Astrocyte (in vitro differentiated cells and primary cell): ENCODE measurements around the gene TREML2. TPM values are rescaled to one million over a fixed set of nuclear protein-coding genes. Genes with fewer than 3 reads are reported as not detected.

Source experiments
- DNase-seq: peaks from one replicate; pipeline ENCODE4 v3.0.0-alpha.2; 2010; ENCODE audit warnings: low read depth
- FAIRE-seq: peaks from 2 replicates; lab custom pipeline; 2011; peaks lifted over from hg19 to GRCh38; lab: Jason Lieb, UNC
- H2AFZ ChIP-seq: 2 replicates; pipeline ENCODE4 v1.6.0; 2012; ENCODE audit warnings: low read depth, low read length, inconsistent platforms
- H3K27ac ChIP-seq: 2 replicates; pipeline ENCODE4 v1.5.1; 2011; ENCODE audit warnings: low read depth, low read length, inconsistent platforms
- H3K27me3 ChIP-seq: 2 replicates; pipeline ENCODE4 v1.6.0; 2011; ENCODE audit warnings: low read length, inconsistent platforms; ENCODE audit not compliant: insufficient read depth
- H3K36me3 ChIP-seq: 2 replicates; pipeline ENCODE4 v1.5.1; 2011; ENCODE audit warnings: low read length, inconsistent platforms; ENCODE audit not compliant: insufficient read depth
- H3K4me1 ChIP-seq: 2 replicates; pipeline ENCODE4 v1.5.1; 2011; ENCODE audit warnings: low read length, inconsistent platforms; ENCODE audit not compliant: insufficient read depth
- H3K4me2 ChIP-seq: 2 replicates; pipeline ENCODE4 v1.6.0; 2012; ENCODE audit warnings: low read length, inconsistent platforms
- H3K4me3 ChIP-seq: 2 replicates; pipeline ENCODE4 v1.5.1; 2011; ENCODE audit warnings: low read depth, mild to moderate bottlenecking, low read length, inconsistent platforms; ENCODE audit not compliant: insufficient read depth
- H3K79me2 ChIP-seq: 2 replicates; pipeline ENCODE4 v1.6.0; 2012; ENCODE audit warnings: mild to moderate bottlenecking, low read length, inconsistent platforms; ENCODE audit not compliant: insufficient read depth
- H3K9ac ChIP-seq: 2 replicates; pipeline ENCODE4 v1.6.0; 2012; ENCODE audit warnings: mild to moderate bottlenecking, low read length, inconsistent platforms
- H3K9me3 ChIP-seq: 2 replicates; pipeline ENCODE4 v1.5.1; 2012; ENCODE audit warnings: low read depth, mild to moderate bottlenecking, low read length, inconsistent platforms; ENCODE audit not compliant: insufficient read depth
- H4K20me1 ChIP-seq: 2 replicates; pipeline ENCODE4 v1.6.0; 2012; ENCODE audit warnings: low read length, inconsistent platforms; ENCODE audit not compliant: insufficient read depth
- H3K27ac Mint-ChIP-seq: one replicate; pipeline ENCODE4 v1.8.0; 2021; ENCODE audit warnings: mild to moderate bottlenecking, mixed read lengths; ENCODE audit not compliant: unreplicated experiment
- H3K27me3 Mint-ChIP-seq: one replicate; pipeline ENCODE4 v1.8.0; 2021; ENCODE audit warnings: low read depth, mixed read lengths; ENCODE audit not compliant: unreplicated experiment
- H3K36me3 Mint-ChIP-seq: one replicate; pipeline ENCODE4 v1.8.0; 2021; ENCODE audit warnings: low read depth, mixed read lengths; ENCODE audit not compliant: unreplicated experiment
- H3K4me1 Mint-ChIP-seq: one replicate; pipeline ENCODE4 v1.8.0; 2021; ENCODE audit warnings: low read depth, mixed read lengths; ENCODE audit not compliant: unreplicated experiment
- H3K4me3 Mint-ChIP-seq: one replicate; pipeline ENCODE4 v1.8.0; 2021; ENCODE audit warnings: mild to moderate bottlenecking, moderate library complexity, mixed read lengths; ENCODE audit not compliant: unreplicated experiment
- H3K9me3 Mint-ChIP-seq: one replicate; pipeline ENCODE4 v1.8.0; 2021; ENCODE audit warnings: mild to moderate bottlenecking, mixed read lengths; ENCODE audit not compliant: unreplicated experiment
- EZH2 ChIP-seq: IDR thresholded peaks from 2 replicates; pipeline ENCODE4 v1.6.1; 2012; ENCODE audit warnings: mild to moderate bottlenecking, low read length, inconsistent platforms; ENCODE audit not compliant: insufficient read depth
- total RNA-seq: library from RNA; stranded (reverse); gene quantifications from 2 replicates; pipeline ENCODE4 v1.2.1, GENCODE V29; 2021
- TF ChIP-seq, protein P1 (sequence below): IDR thresholded peaks from 2 replicates; pipeline ENCODE4 v1.5.1; 2011; ENCODE audit warnings: low read depth, mild to moderate bottlenecking, inconsistent platforms, low read length, moderate library complexity; ENCODE audit not compliant: insufficient read depth

Gene TREML2
- total RNA-seq, 1 donor from 2014 or later: not detected

DNA sequence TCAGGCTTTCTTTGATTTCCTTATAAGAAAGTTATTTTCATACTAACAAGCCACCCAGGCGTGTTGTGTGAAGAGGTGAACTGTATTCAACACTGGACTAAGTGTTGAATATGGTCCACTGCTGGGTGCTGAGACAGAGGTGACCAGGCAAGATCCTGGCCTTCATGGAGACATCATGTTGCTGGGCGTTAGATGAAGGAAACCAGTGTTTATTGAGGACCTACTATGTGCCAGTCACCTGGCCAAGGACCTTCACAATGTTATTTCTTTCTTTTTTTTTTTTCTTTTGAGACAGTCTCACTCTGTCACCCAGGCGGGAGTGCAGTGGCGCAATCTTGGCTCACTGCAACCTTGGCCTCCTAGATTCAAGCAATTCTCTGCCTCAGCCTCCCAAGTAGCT lies 44.9 kb downstream of the TREML2 start:
- Mint-ChIP-seq H3K9me3 (peaks cover 5% of the 10 kb centered on the region), H3K4me3 (no peak overlapping the region), H3K27me3 (peaks cover 38% of the 10 kb centered on the region), H3K36me3 (peaks cover 3% of the 10 kb centered on the region), H3K27ac (no peak overlapping the region), H3K4me1 (peaks cover 4% of the 10 kb centered on the region)
- no peak overlapping the region for H2AFZ ChIP-seq
- H3K4me2 ChIP-seq: no peak overlapping the region
- no peaks in the 10 kb centered on the region for H3K27me3 ChIP-seq
- H3K36me3 ChIP-seq: no peaks in the 10 kb centered on the region
- H3K4me3 ChIP-seq: no peak overlapping the region
- no peak for TF ChIP-seq EZH2
- TF ChIP-seq, protein P1, sequence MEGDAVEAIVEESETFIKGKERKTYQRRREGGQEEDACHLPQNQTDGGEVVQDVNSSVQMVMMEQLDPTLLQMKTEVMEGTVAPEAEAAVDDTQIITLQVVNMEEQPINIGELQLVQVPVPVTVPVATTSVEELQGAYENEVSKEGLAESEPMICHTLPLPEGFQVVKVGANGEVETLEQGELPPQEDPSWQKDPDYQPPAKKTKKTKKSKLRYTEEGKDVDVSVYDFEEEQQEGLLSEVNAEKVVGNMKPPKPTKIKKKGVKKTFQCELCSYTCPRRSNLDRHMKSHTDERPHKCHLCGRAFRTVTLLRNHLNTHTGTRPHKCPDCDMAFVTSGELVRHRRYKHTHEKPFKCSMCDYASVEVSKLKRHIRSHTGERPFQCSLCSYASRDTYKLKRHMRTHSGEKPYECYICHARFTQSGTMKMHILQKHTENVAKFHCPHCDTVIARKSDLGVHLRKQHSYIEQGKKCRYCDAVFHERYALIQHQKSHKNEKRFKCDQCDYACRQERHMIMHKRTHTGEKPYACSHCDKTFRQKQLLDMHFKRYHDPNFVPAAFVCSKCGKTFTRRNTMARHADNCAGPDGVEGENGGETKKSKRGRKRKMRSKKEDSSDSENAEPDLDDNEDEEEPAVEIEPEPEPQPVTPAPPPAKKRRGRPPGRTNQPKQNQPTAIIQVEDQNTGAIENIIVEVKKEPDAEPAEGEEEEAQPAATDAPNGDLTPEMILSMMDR: no peak
- H3K4me1 ChIP-seq: no peaks in the 10 kb centered on the region
- H4K20me1 ChIP-seq: no peaks in the 10 kb centered on the region
- DNase-seq (no peak), FAIRE-seq (no peak)
- no peak overlapping the region for H3K27ac ChIP-seq
- no peak overlapping the region for H3K9ac ChIP-seq
- H3K9me3 ChIP-seq: no peaks in the 10 kb centered on the region
- H3K79me2 ChIP-seq: no peaks in the 10 kb centered on the region

DNA sequence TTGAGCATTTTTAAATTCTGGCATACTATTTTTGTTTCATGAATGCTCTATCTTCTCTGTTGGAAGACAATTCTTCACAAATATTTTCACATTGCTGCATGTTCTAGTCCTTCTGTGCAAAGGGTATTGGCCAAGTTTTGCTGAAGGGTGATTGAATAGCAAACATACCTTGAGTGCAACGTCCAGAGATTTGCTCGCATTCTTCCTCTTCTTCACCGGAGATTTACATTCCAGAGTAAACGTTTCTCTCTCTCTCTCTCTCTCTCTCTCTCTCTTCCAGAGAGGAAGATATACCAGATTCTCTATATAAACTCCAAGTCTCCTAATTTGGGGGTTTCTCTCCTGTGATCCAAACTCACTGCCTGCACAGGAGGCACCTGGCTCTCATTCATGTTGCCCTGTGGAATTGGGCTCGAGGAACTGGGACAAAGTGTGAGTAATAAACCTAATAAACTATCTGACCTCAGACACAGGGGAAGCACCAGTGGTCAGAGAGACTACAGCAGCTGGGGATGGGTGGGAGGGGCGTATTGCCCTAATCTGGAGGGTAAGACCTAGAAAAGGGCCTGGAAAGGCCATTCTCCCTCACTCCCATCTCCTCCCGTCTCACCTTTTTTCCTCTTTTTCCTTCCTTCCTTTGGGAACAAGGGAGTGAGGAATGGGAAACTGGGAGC lies 45.7 kb downstream of the TREML2 start:
- Mint-ChIP-seq H3K9me3 (peaks cover 5% of the 10 kb centered on the region), H3K36me3 (peaks cover 3% of the 10 kb centered on the region), H3K27ac (no peak overlapping the region), H3K4me3 (no peak overlapping the region), H3K27me3 (peaks cover 45% of the 10 kb centered on the region), H3K4me1 (peaks cover 4% of the 10 kb centered on the region)
- Histone ChIP-seq H3K79me2 (no peaks in the 10 kb centered on the region), H3K27ac (no peak overlapping the region), H3K9me3 (no peaks in the 10 kb centered on the region), H3K36me3 (no peaks in the 10 kb centered on the region), H3K4me2 (no peak overlapping the region), H3K4me3 (no peak overlapping the region), H2AFZ (no peak overlapping the region), H3K9ac (no peak overlapping the region), H3K4me1 (no peaks in the 10 kb centered on the region), H4K20me1 (no peaks in the 10 kb centered on the region), H3K27me3 (no peaks in the 10 kb centered on the region)
- DNase-seq (no peak), FAIRE-seq (no peak)
- TF ChIP-seq, protein P1: no peak
- TF ChIP-seq EZH2: no peak

DNA sequence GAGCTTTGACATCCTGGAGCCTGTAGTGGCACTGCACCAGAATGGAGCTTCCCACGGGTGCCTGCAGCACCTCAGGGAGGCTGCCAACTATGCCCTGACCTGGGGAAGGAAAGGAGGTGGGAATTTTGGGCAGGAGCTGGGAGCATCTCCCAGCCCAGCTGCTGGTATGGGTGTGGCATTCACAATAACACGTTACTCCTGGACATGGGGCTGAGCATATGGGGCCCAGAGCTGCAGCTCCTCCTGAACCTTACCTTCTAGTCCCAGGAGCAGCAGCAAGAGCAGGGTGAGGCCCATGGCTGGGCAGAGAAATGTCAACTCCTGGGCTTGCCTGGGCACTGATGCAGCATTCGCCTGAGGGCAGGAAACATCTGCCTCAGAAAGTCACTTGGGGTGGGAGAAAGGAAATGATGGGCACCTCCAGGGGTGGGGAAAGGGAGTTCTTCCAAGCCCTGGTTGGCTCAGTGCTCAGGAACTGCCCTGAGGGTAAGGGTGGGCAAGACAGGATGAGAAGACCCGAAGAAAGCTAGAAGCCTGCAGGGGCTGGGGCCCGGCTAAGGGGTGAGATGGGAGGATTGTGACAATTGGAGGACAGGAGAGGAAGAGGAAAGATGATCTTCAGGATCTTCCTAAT lies 46.8 kb downstream of the TREML2 start, which contains the start of gene TREML1:
TSS of gene TREML1 (minus strand) at position 356 of the 634 bp plus-strand sequence. CDS start at position 297, 59 bp downstream.
- Histone ChIP-seq H3K9ac (no peak within 1 kb of the TSS), H3K27me3 (no peaks in the 10 kb centered on the region), H3K79me2 (no peaks in the 10 kb centered on the region), H3K4me1 (no peaks in the 10 kb centered on the region), H3K36me3 (no peaks in the 10 kb centered on the region), H3K9me3 (no peaks in the 10 kb centered on the region), H4K20me1 (no peaks in the 10 kb centered on the region), H3K4me2 (no peak within 1 kb of the TSS), H2AFZ (no peak within 1 kb of the TSS), H3K4me3 (no peak within 1 kb of the TSS), H3K27ac (no peak within 1 kb of the TSS)
- H3K4me1 Mint-ChIP-seq: peaks cover 4% of the 10 kb centered on the region
- peaks cover 3% of the 10 kb centered on the region for H3K36me3 Mint-ChIP-seq
- DNase-seq (no peak), FAIRE-seq (no peak)
- peaks cover 48% of the 10 kb centered on the region for H3K27me3 Mint-ChIP-seq
- peaks cover 5% of the 10 kb centered on the region for H3K9me3 Mint-ChIP-seq
- no peak for TF ChIP-seq EZH2
- TF ChIP-seq, protein P1: no peak
- no peak within 1 kb of the TSS for H3K27ac Mint-ChIP-seq
- no peak within 1 kb of the TSS for H3K4me3 Mint-ChIP-seq
